Suppressor macrophage treated with lipopolysaccharide for 1 hour (primary cell): Measurements from ENCODE around the gene DUSP16.
A peak's percentile ranks its signal among the peaks of the same experiment; 100 is the strongest.
"Not testable (repeated sequence)": the region's sequence is repeated elsewhere in the genome, so short reads cannot be mapped to it uniquely, and the experiment has no call there.

Experiments
- DNase-seq, 3 donors: peaks; one replicate each; pipeline ENCODE4 v3.0.0-alpha.2; 2020 to 2022

Gene DUSP16

GRCh38 chr12:12582895-12583303 lies 20.2 kb upstream of the DUSP16 start:
- DNase-seq = peak; percentile 65 to 81 (median 68)

DNA sequence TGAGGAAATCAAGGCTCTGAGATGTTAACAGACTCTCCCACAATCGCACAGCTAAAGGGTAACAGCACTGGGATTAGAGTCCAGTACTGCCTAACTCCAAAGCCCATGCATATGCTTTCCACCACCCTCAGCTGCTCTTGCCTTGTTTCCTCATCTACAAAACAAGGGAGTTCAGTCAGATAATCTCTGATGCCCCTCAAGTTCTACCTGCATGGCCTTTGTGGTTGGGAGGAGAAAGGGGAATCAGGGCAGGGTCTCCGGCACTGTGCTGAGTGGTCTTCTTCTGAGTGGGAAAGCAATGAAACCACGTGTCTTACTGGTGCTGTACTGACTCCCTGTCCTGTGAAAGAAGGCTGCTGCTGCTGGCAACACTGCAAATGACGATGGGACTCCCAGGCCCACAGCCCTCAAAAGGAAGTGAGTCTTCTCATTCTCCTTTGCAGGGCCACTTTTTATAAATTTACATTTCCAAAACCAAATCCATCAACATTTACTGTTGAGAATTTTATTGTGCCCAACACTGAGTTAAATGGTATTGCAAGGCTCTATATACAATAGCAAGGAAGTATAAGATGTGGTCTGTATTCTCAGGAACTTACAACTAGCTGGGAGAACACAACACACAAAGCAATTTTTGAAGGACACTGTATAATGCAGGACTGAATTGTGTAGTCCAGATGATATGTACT lies 19.7 kb upstream of the DUSP16 start:
- DNase-seq = no peak

DNA sequence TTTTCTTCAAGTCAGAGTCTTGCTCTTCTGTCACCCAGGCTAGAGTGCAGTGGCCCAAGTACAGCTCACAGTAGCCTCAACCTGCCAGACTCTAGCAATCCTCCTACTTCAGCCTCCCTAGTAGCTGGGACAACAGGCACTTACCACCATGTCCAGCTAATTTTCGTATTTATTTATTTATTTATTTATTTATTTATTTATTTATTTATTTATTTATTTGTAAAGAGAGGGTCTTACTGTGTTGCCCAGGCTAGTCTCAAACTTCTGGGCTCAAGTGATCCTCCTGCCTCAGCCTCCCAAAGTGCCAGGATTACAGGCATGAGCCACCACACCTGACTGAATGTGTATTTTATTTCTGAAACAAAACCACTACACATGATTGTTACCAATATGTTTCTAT lies 18.1 kb upstream of the DUSP16 start:
- not testable (repeated sequence) for DNase-seq

GRCh38 chr12:12577786-12578185 lies 15.1 kb upstream of the DUSP16 start:
- no peak for DNase-seq

DNA sequence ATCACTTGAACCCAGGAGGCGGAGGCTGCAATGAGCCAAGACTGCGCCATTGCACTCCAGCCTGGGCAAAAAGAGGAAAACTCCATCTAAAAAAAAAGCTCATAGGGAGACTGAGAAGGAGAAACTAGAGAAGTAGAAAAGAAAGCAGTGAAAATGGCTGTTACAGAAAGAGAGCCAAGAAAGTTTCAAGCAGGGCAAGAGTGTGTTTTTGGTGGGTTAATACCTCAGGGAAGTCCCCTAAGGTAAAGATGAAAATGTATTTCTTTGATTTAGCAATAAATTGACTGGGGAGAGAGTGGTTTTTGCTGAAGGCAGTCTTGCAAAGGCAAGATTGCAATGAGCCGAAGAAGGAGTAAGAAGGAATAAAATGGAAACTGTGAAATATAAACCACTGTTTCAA lies 10.0 kb upstream of the DUSP16 start:
- no peak for DNase-seq

GRCh38 chr12:12565971-12566370 lies 3.3 kb upstream of the DUSP16 start:
- not testable (repeated sequence) for DNase-seq

DNA sequence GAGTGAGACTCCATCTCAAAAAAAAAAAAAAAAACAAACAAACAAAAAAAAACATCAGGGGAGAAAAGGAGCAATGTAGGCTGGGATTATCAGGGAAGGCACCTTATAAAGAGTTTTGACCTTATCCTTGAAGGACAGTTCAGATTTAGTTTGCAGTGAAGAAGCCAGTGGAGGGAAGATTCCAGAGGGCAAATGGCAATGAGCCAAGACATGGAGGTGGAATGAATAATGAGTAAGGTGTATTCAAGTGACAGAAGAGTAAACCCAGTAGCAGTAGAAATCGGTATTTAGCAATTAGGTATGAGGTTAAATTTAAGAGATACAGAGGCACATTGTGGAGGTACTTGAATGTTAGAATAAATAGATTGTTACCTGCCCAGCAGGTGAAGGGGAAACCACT lies 2.2 kb upstream of the DUSP16 start:
- no peak for DNase-seq

GRCh38 chr12:12563290-12563928 lies 746 bp upstream of the DUSP16 start:
- no peak for DNase-seq

GRCh38 chr12:12562016-12562483 lies 613 bp downstream of the DUSP16 start:
- DNase-seq = peak; percentile 58 to 73 (median 59)

- peak; percentile 41 to 65 (median 49) for DNase-seq
These were observed 1.2 kb downstream of the DUSP16 start for GRCh38 chr12:12561371-12562015.

- DNase-seq = peak; percentile 79 to 87 (median 87)
These were observed 1.9 kb downstream of the DUSP16 start for GRCh38 chr12:12560587-12561370.

DNA sequence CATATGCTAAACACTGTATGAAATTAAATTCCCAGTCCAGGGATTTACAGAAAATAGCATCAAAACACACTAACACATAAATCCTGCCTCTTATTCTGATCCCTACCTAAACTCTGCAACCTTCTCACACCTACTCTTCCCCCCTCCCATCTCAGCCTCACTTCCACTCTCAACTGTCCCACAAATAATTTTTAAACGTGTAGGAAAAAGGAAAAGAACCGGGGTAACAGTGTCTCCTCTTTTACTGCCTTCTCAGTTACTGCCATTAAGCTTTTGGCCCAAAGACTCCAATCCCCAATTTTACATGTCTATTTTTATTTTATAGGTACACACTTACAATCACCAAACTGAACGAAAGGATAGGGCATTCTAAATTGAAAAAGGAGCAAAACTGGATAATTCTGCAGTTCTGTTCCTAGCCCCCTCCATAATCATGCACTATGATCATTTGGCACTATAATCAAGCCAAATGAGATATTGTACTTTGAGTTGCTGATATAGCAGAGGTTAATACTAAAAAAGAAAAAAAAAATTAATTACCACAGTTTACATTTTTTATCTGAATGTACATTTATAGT lies 2.9 kb downstream of the DUSP16 start:
- no peak for DNase-seq

GRCh38 chr12:12558291-12558690 lies 4.4 kb downstream of the DUSP16 start:
- DNase-seq = no peak

- DNase-seq = no peak
These were observed 4.9 kb downstream of the DUSP16 start for GRCh38 chr12:12557733-12558132.

- no peak for DNase-seq
These were observed 7.0 kb downstream of the DUSP16 start for GRCh38 chr12:12555656-12556055.

DNA sequence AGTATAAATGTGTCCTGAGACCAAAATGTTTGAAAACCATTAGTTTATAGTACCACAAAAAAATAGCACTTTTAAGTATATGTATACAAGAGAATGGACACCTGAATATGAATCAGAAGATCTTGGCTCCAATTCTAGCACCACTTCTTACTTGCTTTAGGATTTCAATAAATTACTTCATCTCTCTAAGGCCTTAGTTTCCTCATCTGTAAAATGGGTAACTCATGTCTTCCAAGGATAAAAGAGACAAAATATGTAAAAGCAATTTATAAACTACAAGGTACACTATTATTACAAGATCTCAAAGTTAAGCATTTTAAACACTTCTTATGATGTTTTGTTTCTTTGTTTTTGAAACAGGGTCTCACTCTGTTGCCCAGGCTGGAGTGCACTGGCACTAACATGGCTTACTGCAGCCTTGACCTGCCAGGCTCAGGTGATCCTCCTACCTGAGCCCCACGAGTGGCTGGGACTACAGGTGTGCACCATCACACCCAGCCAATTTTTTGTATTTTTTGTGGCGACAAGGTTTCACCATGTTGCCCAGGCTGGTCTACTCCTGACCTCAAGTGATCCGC lies 9.4 kb downstream of the DUSP16 start:
- DNase-seq = no peak

DNA sequence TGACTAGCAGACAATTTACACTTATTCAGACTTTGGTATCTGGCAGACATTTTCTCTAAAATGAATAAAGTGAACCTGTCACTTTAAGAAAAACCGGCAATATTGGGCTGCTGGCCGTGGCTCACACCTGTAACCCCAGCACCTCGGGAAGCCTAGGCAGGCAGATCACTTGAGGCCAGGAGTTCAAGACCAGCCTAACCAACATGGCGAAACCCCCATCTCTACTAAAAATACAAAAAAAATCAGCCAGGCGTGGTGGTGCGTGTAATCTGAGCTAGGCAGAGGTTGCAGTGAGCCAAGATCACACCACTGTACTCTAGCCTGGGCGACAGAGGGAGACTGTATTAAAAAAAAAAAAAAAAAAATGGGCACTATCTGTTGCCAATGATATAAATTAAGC lies 11.5 kb downstream of the DUSP16 start:
- no peak for DNase-seq

DNA sequence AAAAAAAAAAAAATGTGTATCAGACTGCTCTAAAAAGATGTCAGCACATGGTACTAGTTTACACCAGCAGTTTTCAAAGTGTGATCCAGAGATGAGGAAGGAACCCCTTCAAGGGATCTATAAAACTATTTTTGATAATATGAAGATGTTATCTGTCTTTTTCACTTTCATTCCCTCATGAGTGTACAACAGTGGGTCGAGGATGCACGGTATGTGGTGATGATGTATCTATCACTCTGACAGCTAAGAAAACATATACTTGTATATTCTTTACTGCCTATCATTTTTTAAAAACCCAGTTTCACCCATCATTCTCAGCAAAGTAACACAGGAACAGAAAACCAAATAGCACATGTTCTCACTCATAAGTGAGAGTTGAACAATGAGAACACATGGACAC lies 12.4 kb downstream of the DUSP16 start:
- no peak for DNase-seq

- no peak for DNase-seq
These were observed 13.2 kb downstream of the DUSP16 start for GRCh38 chr12:12549426-12549825.

DNA sequence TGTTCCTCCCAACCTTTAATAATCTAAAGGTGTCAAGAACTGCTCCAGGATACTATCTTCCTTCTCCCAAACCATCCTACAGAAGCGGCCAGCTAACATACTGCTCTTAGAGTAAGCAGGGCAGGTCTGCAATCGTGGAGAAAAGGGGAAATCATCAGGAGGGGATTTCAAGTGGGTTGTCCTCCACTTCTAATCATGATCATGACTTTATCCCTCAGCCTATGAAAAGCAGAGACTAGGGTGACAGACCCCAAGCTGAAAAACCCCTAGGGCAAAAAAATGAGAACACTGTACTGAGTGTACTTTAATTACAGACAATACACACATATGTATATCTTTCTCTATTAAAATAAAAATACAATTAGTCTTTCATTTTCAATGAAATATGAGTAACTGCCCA lies 13.9 kb downstream of the DUSP16 start:
- peak; percentile 66 to 76 (median 69) for DNase-seq

GRCh38 chr12:12546314-12546772 lies 16.3 kb downstream of the DUSP16 start:
- DNase-seq = no peak

DNA sequence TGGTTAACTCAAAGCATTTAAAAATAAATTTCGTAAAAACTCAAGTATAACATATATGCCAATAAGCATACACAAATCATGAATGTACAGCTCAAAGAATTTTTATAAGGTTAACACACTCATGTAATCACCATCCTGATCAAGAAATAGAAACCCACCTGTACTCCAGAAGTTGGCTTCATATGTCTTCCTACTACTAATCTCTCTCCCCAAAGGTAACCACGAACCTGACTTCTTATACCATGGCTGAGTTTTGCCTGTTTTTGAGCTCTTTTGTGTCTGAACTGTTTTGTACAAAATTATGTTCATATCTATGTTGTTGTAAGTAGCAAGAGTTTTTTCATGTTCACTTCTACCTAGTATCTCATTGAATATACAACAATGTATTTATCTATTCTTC lies 18.7 kb downstream of the DUSP16 start:
- DNase-seq = no peak
